ENCODE data around the gene GALT. TPM values are rescaled to one million over a fixed set of nuclear protein-coding genes. Genes with fewer than 3 reads are reported as not detected.

GALT gene
- total and polyA plus RNA-seq, 2 of the 4 experiments (the other 2 are of a cell fraction): 15.8 to 34.6 TPM

- peaks cover 45% of the 10 kb centered on the region for H3K4me1 ChIP-seq (ENCODE audit: control insufficient read depth, insufficient read depth, low read length)
- no peak overlapping the region for H3K23ac ChIP-seq (ENCODE audit: low read depth, low read length)
- no peak overlapping the region; the same call in 1 of the 2 replicates for H3K4me2 ChIP-seq (ENCODE audit: low read depth, low read length)
- no peak overlapping the region for H3K18ac ChIP-seq (ENCODE audit: low read depth, low read length)
- no peak for TF ChIP-seq USF2 (IDR thresholded peaks at IDR 0.05; ENCODE audit: low read depth, low read length)
- no peak for TF ChIP-seq ELK1 (IDR thresholded peaks at IDR 0.05; ENCODE audit: borderline replicate concordance, low read depth, low read length)
- TF ChIP-seq MXI1 (IDR thresholded peaks at IDR 0.05; ENCODE audit: borderline replicate concordance, low read depth, low read length): no peak
- TF ChIP-seq SMC3 (IDR thresholded peaks at IDR 0.05; ENCODE audit: low read depth, low read length): no peak
- no peak for TF ChIP-seq BHLHE40 (IDR thresholded peaks at IDR 0.05; ENCODE audit: low read depth, low read length)
- TF ChIP-seq RAD21 (IDR thresholded peaks at IDR 0.05; ENCODE audit: low read length): no peak
- no peak for TF ChIP-seq CEBPB (IDR thresholded peaks at IDR 0.05; ENCODE audit: low read depth, low read length)
- no peak for TF ChIP-seq MAFK (IDR thresholded peaks at IDR 0.05; ENCODE audit: low read depth, low read length)
- no peak for TF ChIP-seq RFX5 (IDR thresholded peaks at IDR 0.05; ENCODE audit: low read depth, low read length)
- DNase-seq (peak; percentile 26), ATAC-seq (ENCODE audit: low read depth) (no peak)
- H4K5ac ChIP-seq (ENCODE audit: low read depth, low read length): no peak overlapping the region
- H3K9ac ChIP-seq (ENCODE audit: low read depth, low read length): no peak overlapping the region
- no peak overlapping the region; the same call in 1 of the 2 replicates for H2AK5ac ChIP-seq (ENCODE audit: low read depth, low read length)
- no peak overlapping the region for H4K91ac ChIP-seq (ENCODE audit: insufficient read depth, low read depth, low read length)
- H3K9me3 ChIP-seq (ENCODE audit: control insufficient read depth, insufficient read depth, low read length): no peaks in the 10 kb centered on the region
- H4K20me1 ChIP-seq (ENCODE audit: insufficient read depth, low read length): no peaks in the 10 kb centered on the region
- no peak overlapping the region for H2BK5ac ChIP-seq (ENCODE audit: low read depth, low read length, poor library complexity, severe bottlenecking)
- no peak overlapping the region for H3K4me3 ChIP-seq (ENCODE audit: insufficient read depth, low read depth, low read length)
- H4K8ac ChIP-seq (ENCODE audit: low read depth in 2 of 2, low read length in 2 of 2): peak overlapping the region in 1 of 2 experiments; percentile 94; a peak in 1 of 4 replicates
- H2AFZ ChIP-seq (replicated peaks; ENCODE audit: low read length, poor library complexity): no peak overlapping the region
- peak overlapping the region; percentile 81 for H2AK9ac ChIP-seq (replicated peaks; ENCODE audit: low read depth, low read length, poor library complexity)
- in situ Hi-C loops (cut with MboI; ENCODE audit: low sequenced_read_pairs) (no loop called here), intact Hi-C loops (cut with micrococcal nuclease) (no loop called here), dilution Hi-C loops (cut with HindIII; ENCODE audit: low sequenced_read_pairs, unreplicated experiment) (no loop called here)
- no peak overlapping the region for H2BK120ac ChIP-seq (ENCODE audit: low read depth, low read length)
- peaks cover 16% of the 10 kb centered on the region for H3K36me3 ChIP-seq (ENCODE audit: control insufficient read depth, insufficient read depth, low read length)
- no peak overlapping the region for H3K56ac ChIP-seq (ENCODE audit: extremely low read depth, insufficient read depth, low read length)
- no TSS peak for BruUV-seq (replicated peaks)
- WGBS, 2 experiments (ENCODE audit: extremely low coverage in 2 of 2, insufficient read length in 1 of 2): no CpG with 5 or more reads among the region's 5 CpGs
- H3K27me3 ChIP-seq (ENCODE audit: control insufficient read depth, insufficient read depth, low read length): no peaks in the 10 kb centered on the region
- ChIA-PET POLR2A (ENCODE audit: unreplicated experiment) (no interaction called here), CTCF (no interaction called here)
- peaks cover 36% of the 10 kb centered on the region for H3K9me1 ChIP-seq (ENCODE audit: insufficient read depth, low read length)
- H3K14ac ChIP-seq (replicated peaks; ENCODE audit: low read depth, low read length): no peak overlapping the region
- peak overlapping the region; percentile 90; the same call in 1 of the 2 replicates for H3K4ac ChIP-seq (ENCODE audit: low read depth, low read length)
- no peak overlapping the region for H2BK20ac ChIP-seq (ENCODE audit: low read depth, low read length)
- no peak overlapping the region for H3K27ac ChIP-seq (ENCODE audit: insufficient read depth, low read length)
- H3K79me1 ChIP-seq (ENCODE audit: low read depth in 1 of 2, low read length in 2 of 2): peaks cover 15 to 56% of the 10 kb centered on the region in 2 experiments
- H2BK15ac ChIP-seq (ENCODE audit: low read depth, low read length): no peak overlapping the region
Measured at GRCh38 chr9:34650816-34651215, 4.3 kb downstream of the GALT start.
